Activated CD8-positive, alpha-beta T cell treated with anti-CD3 and anti-CD28 coated beads for 36 hours (primary cell): ENCODE measurements around the gene CTSL. TPM values are rescaled to one million over a fixed set of nuclear protein-coding genes. Genes with fewer than 3 reads are reported as not detected.

Experiments
- ATAC-seq: fragments of 200-7000 bp; cut with Tn5 transposase; one replicate; pipeline ENCODE4 v1.10.0; 2021; ENCODE audit warnings: mild to moderate bottlenecking, moderate library complexity
- CTCF ChIA-PET: fragments of 350-600 bp; sonication (Branson Sonifier 250); formaldehyde crosslinking; loops from one replicate; lab custom pipeline; 2021; ENCODE audit warnings: antibody characterized with exemption; lab: Charles Lee
- POLR2A ChIA-PET: fragments of 350-600 bp; sonication (Branson Sonifier 250); formaldehyde crosslinking; loops from one replicate; lab custom pipeline; 2021; ENCODE audit warnings: antibody characterized with exemption; lab: Charles Lee
- DNase-seq: peaks from one replicate; pipeline ENCODE4 v3.0.0-alpha.2; 2020
- H3K27ac Mint-ChIP-seq: one replicate; pipeline ENCODE4 v1.8.0; 2021; ENCODE audit warnings: mild to moderate bottlenecking, mixed read lengths
- H3K27me3 Mint-ChIP-seq: one replicate; pipeline ENCODE4 v1.8.0; 2021; ENCODE audit warnings: mixed read lengths
- H3K36me3 Mint-ChIP-seq: one replicate; pipeline ENCODE4 v1.8.0; 2021; ENCODE audit warnings: low read depth, mixed read lengths
- H3K4me1 Mint-ChIP-seq: one replicate; pipeline ENCODE4 v1.8.0; 2021; ENCODE audit warnings: low read depth, mixed read lengths
- H3K4me3 Mint-ChIP-seq: one replicate; pipeline ENCODE4 v1.8.0; 2021; ENCODE audit warnings: mild to moderate bottlenecking, moderate library complexity, mixed read lengths
- H3K9me3 Mint-ChIP-seq: one replicate; pipeline ENCODE4 v1.8.0; 2021; ENCODE audit warnings: mixed read lengths
- CTCF ChIP-seq: fragments of 200-600 bp; IDR thresholded peaks from one replicate; pipeline ENCODE4 v1.8.0; 2022; ENCODE audit warnings: antibody characterized with exemption, mild to moderate bottlenecking
- intact Hi-C: fragments of 100-400 bp; cut with micrococcal nuclease; formaldehyde crosslinking; loops from one replicate; pipeline ENCODE4 v1.10.0; 2022
- total RNA-seq, 2 experiments: library from RNA; stranded (reverse); gene quantifications; one replicate each; pipeline ENCODE4 v1.2.3, GENCODE V29; 2021

CTSL gene
- total RNA-seq, 2 experiments from 2014 or later = 0.36 to 0.58 TPM

GRCh38 chr9:87684627-87685219 is 41.2 kb upstream of the CTSL start:
- ATAC-seq = no peak
- TF ChIP-seq CTCF = no peak
- intact Hi-C loops = no loop called here
- H3K4me3 Mint-ChIP-seq = no peak overlapping the region
- no peaks in the 10 kb centered on the region for H3K9me3 Mint-ChIP-seq
- CTCF ChIA-PET = interaction anchor here (1.0 kb wide), 1 partner anchor 48 kb away, joined by 3 read pairs; no protein-coding TSS in a partner anchor
- no peak for DNase-seq
- no peak overlapping the region for H3K27ac Mint-ChIP-seq
- H3K4me1 Mint-ChIP-seq = peaks cover 8% of the 10 kb centered on the region
- H3K36me3 Mint-ChIP-seq = no peaks in the 10 kb centered on the region
- H3K27me3 Mint-ChIP-seq = no peaks in the 10 kb centered on the region
- POLR2A ChIA-PET = no interaction called here

GRCh38 chr9:87685441-87685840 is 40.5 kb upstream of the CTSL start:
- no peak for ATAC-seq
- H3K9me3 Mint-ChIP-seq = no peaks in the 10 kb centered on the region
- no peak overlapping the region for H3K27ac Mint-ChIP-seq
- H3K4me1 Mint-ChIP-seq = peaks cover 8% of the 10 kb centered on the region
- ChIA-PET CTCF (no interaction called here), POLR2A (no interaction called here)
- no peak for DNase-seq
- no peaks in the 10 kb centered on the region for H3K27me3 Mint-ChIP-seq
- intact Hi-C loops = no loop called here
- no peak overlapping the region for H3K4me3 Mint-ChIP-seq
- TF ChIP-seq CTCF = no peak
- no peaks in the 10 kb centered on the region for H3K36me3 Mint-ChIP-seq

- no peak for TF ChIP-seq CTCF
- POLR2A ChIA-PET = no interaction called here
- no peaks in the 10 kb centered on the region for H3K9me3 Mint-ChIP-seq
- intact Hi-C loops = no loop called here
- CTCF ChIA-PET = no interaction called here
- ATAC-seq (no peak), DNase-seq (no peak)
- peaks cover 8% of the 10 kb centered on the region for H3K4me1 Mint-ChIP-seq
- H3K27ac Mint-ChIP-seq = no peak overlapping the region
- H3K4me3 Mint-ChIP-seq = no peak overlapping the region
- H3K27me3 Mint-ChIP-seq = no peaks in the 10 kb centered on the region
- no peaks in the 10 kb centered on the region for H3K36me3 Mint-ChIP-seq
Measured at GRCh38 chr9:87685871-87686519, 39.9 kb upstream of the CTSL start.

- H3K4me3 Mint-ChIP-seq = no peak overlapping the region
- intact Hi-C loops = no loop called here
- no peak overlapping the region for H3K27ac Mint-ChIP-seq
- no peaks in the 10 kb centered on the region for H3K36me3 Mint-ChIP-seq
- no peak for DNase-seq
- no peak for ATAC-seq
- no peak for TF ChIP-seq CTCF
- POLR2A ChIA-PET = no interaction called here
- no peaks in the 10 kb centered on the region for H3K27me3 Mint-ChIP-seq
- CTCF ChIA-PET = no interaction called here
- no peaks in the 10 kb centered on the region for H3K9me3 Mint-ChIP-seq
- H3K4me1 Mint-ChIP-seq = peaks cover 8% of the 10 kb centered on the region
Measured at GRCh38 chr9:87686520-87687090, 39.3 kb upstream of the CTSL start.

DNA sequence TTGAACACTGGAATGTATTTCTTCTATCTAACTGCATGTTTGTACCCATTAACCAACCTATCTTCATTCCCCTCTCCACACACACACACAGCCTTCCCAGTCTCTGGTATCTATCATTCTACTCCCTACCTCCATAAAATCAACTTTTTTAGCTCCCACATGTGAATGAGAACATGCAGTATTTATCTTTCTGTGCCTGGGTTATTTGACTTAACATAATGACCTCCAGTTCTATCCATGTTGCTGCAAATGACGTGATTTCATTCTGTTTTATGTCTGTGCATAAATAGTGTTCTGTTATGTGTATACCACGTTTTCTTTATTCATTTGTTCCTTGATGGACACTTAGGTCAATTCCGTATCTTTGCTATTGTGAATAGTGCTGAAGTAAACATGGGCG is 38.7 kb upstream of the CTSL start:
- ATAC-seq = no peak
- intact Hi-C loops = no loop called here
- Mint-ChIP-seq H3K36me3 (no peaks in the 10 kb centered on the region), H3K27me3 (no peaks in the 10 kb centered on the region), H3K4me3 (no peak overlapping the region), H3K9me3 (no peaks in the 10 kb centered on the region), H3K4me1 (peaks cover 8% of the 10 kb centered on the region), H3K27ac (no peak overlapping the region)
- CTCF ChIA-PET = no interaction called here
- DNase-seq = no peak
- TF ChIP-seq CTCF = no peak
- POLR2A ChIA-PET = no interaction called here
